ENCODE results near the gene SSC4D.

DNA sequence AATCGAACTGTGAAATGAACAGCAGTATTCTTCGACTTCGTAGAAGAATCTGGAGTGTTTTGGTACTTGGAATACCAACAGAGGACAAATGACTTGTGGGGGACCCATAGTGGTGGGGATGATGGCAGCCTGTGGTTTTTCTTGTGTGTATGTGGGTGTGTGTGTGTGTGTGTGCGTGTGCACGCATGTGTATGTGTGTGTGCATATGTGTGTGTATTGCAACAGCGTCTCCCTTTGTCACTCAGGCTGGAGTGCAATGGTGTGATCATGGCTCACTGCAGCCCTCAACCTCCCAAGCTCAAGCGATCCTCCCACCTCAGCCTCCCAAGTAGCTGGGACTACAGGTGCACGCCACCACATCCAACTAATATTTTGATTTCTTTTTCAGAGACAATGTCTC lies 41.3 kb downstream of the SSC4D start:
- TF ChIP-seq GATA3 (IDR thresholded peaks at IDR 0.05; ENCODE audit: low read depth, low read length) (no peak), GATA2 (IDR thresholded peaks at IDR 0.05; ENCODE audit: low read depth, low read length) (no peak)

All from SH-SY5Y (cell line).